CD4-positive, CD25-positive, alpha-beta regulatory T cell (primary cell): Measurements from ENCODE around the gene CDK8. TPM values are rescaled to one million over a fixed set of nuclear protein-coding genes. Genes with fewer than 3 reads are reported as not detected.

ENCODE experiments used
- ATAC-seq, 2 donors: fragments of 150-1000 bp; cut with Tn5 transposase; one replicate each; pipeline ENCODE4 v1.10.0; 2021; ENCODE audit warnings: low read depth in 2 of 2, moderate number of reproducible peaks in 2 of 2, moderate library complexity in 1 of 2
- DNase-seq, 3 donors: peaks; one replicate each; pipeline versions ENCODE4 v3.0.0 to v3.0.0-alpha.2; 2012 to 2022; ENCODE audit warnings: mixed read lengths in 1 of 3
- H3K27ac ChIP-seq: one replicate; pipeline ENCODE4 v1.7.0; 2013; ENCODE audit warnings: mild to moderate bottlenecking, low read length; ENCODE audit not compliant: insufficient read depth, poor library complexity, severe bottlenecking
- H3K27me3 ChIP-seq: one replicate; pipeline ENCODE4 v1.7.0; 2013; ENCODE audit warnings: low read length; ENCODE audit not compliant: control insufficient read depth, insufficient read depth
- H3K36me3 ChIP-seq: one replicate; pipeline ENCODE4 v1.7.0; 2013; ENCODE audit warnings: mild to moderate bottlenecking, low read length, moderate library complexity; ENCODE audit not compliant: control insufficient read depth, insufficient read depth
- H3K4me1 ChIP-seq: 2 replicates; pipeline ENCODE4 v1.7.0; 2013; ENCODE audit warnings: mild to moderate bottlenecking, low read length; ENCODE audit not compliant: insufficient read depth, control insufficient read depth, poor library complexity, severe bottlenecking
- H3K4me3 ChIP-seq: one replicate; pipeline ENCODE4 v1.7.0; 2013; ENCODE audit warnings: low read depth, mild to moderate bottlenecking, low read length, moderate library complexity
- H3K9me3 ChIP-seq, 2 experiments: 1 replicate in 1 of 2; 2 replicates in 1 of 2; pipeline ENCODE4 v1.7.0; 2013; ENCODE audit warnings: low read length in 2 of 2, mild to moderate bottlenecking in 1 of 2, moderate library complexity in 1 of 2; ENCODE audit not compliant: control insufficient read depth in 2 of 2
- H3K27ac Mint-ChIP-seq, 3 donors: one replicate each; pipeline ENCODE4 v1.8.0; 2020 to 2022; ENCODE audit warnings: mild to moderate bottlenecking in 3 of 3, mixed read lengths in 3 of 3, moderate library complexity in 2 of 3
- H3K27me3 Mint-ChIP-seq: one replicate; pipeline ENCODE4 v1.8.0; 2022; ENCODE audit warnings: mild to moderate bottlenecking, mixed read lengths
- H3K36me3 Mint-ChIP-seq: one replicate; pipeline ENCODE4 v1.8.0; 2020; ENCODE audit warnings: mixed read lengths
- H3K4me1 Mint-ChIP-seq, 4 donors: one replicate each; pipeline ENCODE4 v1.8.0; 2020 to 2022; ENCODE audit warnings: mixed read lengths in 4 of 4, mild to moderate bottlenecking in 1 of 4
- H3K4me3 Mint-ChIP-seq, 4 donors: one replicate each; pipeline ENCODE4 v1.8.0; 2020 to 2022; ENCODE audit warnings: mild to moderate bottlenecking in 4 of 4, mixed read lengths in 4 of 4, moderate library complexity in 3 of 4
- H3K9me3 Mint-ChIP-seq, 7 donors: one replicate each; pipeline ENCODE4 v1.8.0; 2020 to 2022; ENCODE audit warnings: mixed read lengths in 7 of 7, mild to moderate bottlenecking in 3 of 7, moderate library complexity in 2 of 7
- polyA plus RNA-seq, 4 donors: library from polyadenylated mRNA; unstranded; fragments of 300-500 nt; fragmentation: Illumina TruSeq; gene quantifications; one replicate each; pipeline ENCODE4 v1.2.3, GENCODE V29; 2021
- total RNA-seq: library from RNA; stranded (reverse); gene quantifications from one replicate; pipeline ENCODE4 v1.2.3, GENCODE V29; 2022

The CDK8 gene
- total and polyA plus RNA-seq, 5 donors from 2014 or later, result 4.0 to 10.1 (median 4.7) TPM

- Histone ChIP-seq H3K27me3 (peaks cover 4% of the 10 kb centered on the region), H3K4me1 (no peaks in the 10 kb centered on the region), H3K27ac (no peak overlapping the region), H3K9me3 (no peaks in the 10 kb centered on the region), H3K4me3 (no peak overlapping the region), H3K36me3 (no peaks in the 10 kb centered on the region)
- ATAC-seq (no peak), DNase-seq (no peak)
- no peaks in the 10 kb centered on the region for H3K4me1 Mint-ChIP-seq
- peaks cover 0 to 9% (median 4%) of the 10 kb centered on the region in 7 donors for H3K9me3 Mint-ChIP-seq
- peaks cover 22% of the 10 kb centered on the region for H3K27me3 Mint-ChIP-seq
- no peak overlapping the region for H3K4me3 Mint-ChIP-seq
- no peak overlapping the region for H3K27ac Mint-ChIP-seq
- H3K36me3 Mint-ChIP-seq, result no peaks in the 10 kb centered on the region
Observed at GRCh38 chr13:26446751-26447150, 192.8 kb downstream of the CDK8 start.

- Histone ChIP-seq H3K27ac (no peak overlapping the region), H3K9me3 (no peaks in the 10 kb centered on the region), H3K36me3 (no peaks in the 10 kb centered on the region), H3K4me1 (no peaks in the 10 kb centered on the region), H3K4me3 (no peak overlapping the region), H3K27me3 (peaks cover 8% of the 10 kb centered on the region)
- Mint-ChIP-seq H3K36me3 (no peaks in the 10 kb centered on the region), H3K27me3 (peaks cover 22% of the 10 kb centered on the region), H3K9me3 (peaks cover 0 to 10% (median 4%) of the 10 kb centered on the region in 7 donors), H3K27ac (no peak overlapping the region), H3K4me1 (no peaks in the 10 kb centered on the region), H3K4me3 (no peak overlapping the region)
- DNase-seq (no peak), ATAC-seq (no peak)
Observed at GRCh38 chr13:26448032-26448431, 194.1 kb downstream of the CDK8 start.

GRCh38 chr13:26449063-26449848 is 195.3 kb downstream of the CDK8 start:
- no peaks in the 10 kb centered on the region for H3K4me1 ChIP-seq
- H3K27ac ChIP-seq, result no peak overlapping the region
- Mint-ChIP-seq H3K27me3 (peaks cover 26% of the 10 kb centered on the region), H3K9me3 (peaks cover 0 to 10% (median 4%) of the 10 kb centered on the region in 7 donors), H3K36me3 (no peaks in the 10 kb centered on the region), H3K4me3 (no peak overlapping the region), H3K27ac (no peak overlapping the region), H3K4me1 (no peaks in the 10 kb centered on the region)
- H3K9me3 ChIP-seq, result no peaks in the 10 kb centered on the region
- no peak for ATAC-seq
- no peaks in the 10 kb centered on the region for H3K36me3 ChIP-seq
- peaks cover 10% of the 10 kb centered on the region for H3K27me3 ChIP-seq
- no peak overlapping the region for H3K4me3 ChIP-seq
- DNase-seq, result no peak

Other genes with a start within 250 kb of the CDK8 start
- 1.7 TPM for gene SHISA2, start 202.1 kb upstream of the CDK8 start, total RNA-seq
- gene SHISA2, start 202.1 kb upstream of the CDK8 start, polyA plus RNA-seq, result under 1 TPM in 3 of 4 donors, not detected in 1; 0.09 to 0.14 (median 0.11) TPM
- gene RNF6, start 31.8 kb upstream of the CDK8 start, total RNA-seq, result 45.4 TPM
- gene RNF6, start 31.8 kb upstream of the CDK8 start, polyA plus RNA-seq, result 10 to 100 TPM; 35.0 to 48.2 (median 42.2) TPM